HG03460 (cell line): ENCODE results near the gene THEM5.
"Not testable (repeated sequence)": the region's sequence is repeated elsewhere in the genome, so short reads cannot be mapped to it uniquely, and the experiment has no call there.

Experiments
- ATAC-seq: cut with Tn5 transposase; IDR thresholded peaks from one replicate; pipeline ENCODE4 v1.9.1; 2021; ENCODE audit not compliant: unreplicated experiment

The THEM5 gene

GRCh38 chr1:151853411-151853943, at the start of gene THEM5:
Gene THEM5, minus strand, starts transcription at chr1:151853712. Its CDS starts 147 bp downstream, at chr1:151853565.
- ATAC-seq, result no peak

GRCh38 chr1:151902858-151903257, 49.3 kb upstream of the THEM5 start:
- ATAC-seq, result no peak

DNA sequence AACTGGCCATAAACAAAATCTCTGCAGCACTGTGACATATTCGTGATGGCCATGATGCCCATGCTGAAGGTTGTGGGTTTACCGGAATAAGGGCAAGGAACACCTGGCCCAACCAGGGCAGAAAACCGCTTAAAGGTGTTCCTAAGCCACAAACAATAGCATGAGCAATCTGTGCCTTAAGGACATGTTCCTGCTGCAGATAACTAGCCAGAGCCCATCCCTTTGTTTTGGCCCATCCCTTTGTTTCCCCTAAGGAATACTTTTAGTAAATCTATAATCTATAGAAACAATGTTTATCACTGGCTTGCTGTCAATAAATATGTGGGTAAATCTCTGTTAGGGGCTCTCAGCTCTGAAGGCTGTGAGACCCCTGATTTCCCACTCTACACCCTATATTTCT, 47.3 kb upstream of the THEM5 start:
- ATAC-seq, result not testable (repeated sequence)

DNA sequence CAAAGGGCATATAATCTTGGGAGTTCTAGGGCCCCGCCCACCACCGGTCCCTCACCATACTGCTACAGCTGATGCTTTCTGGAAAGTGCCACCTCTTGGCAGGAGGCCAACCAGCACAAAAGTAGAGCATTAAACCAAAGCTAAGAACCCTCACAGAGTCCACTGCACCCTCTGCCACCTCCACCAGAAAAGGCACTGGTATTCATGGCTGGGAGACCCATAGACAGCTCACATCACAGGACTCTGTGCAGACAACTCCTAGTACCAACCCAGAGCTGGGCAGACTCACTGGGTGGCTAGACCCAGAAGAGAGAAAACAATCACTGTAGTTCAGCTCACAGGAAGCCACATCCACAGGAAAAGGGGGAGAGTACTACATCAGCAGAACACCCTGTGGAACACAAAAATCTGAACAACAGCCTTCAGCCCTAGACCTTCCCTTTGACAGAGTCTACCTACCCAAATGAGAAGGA, 45.0 kb upstream of the THEM5 start:
- no peak for ATAC-seq

DNA sequence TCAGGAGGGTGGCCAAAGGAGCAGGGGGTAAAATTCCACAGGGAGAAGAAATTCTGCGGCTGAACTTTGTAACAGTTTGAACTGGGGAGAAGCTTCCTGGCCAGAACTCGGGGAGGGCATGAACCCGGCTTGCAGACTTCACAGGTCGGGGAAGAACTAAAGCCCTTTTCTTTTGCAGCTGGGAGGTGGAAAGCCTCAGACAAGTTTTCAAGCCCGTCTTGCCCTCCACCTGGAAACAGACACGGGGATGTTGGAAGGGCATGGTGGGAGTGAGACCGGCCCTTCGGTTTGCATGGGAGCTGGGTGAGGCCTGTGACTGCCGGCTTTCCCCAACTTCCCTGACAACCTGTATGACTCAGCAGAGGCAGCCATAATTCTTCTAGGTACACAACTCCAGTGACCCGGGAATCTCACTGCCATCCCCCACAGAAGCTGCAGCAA, 44.5 kb upstream of the THEM5 start:
- ATAC-seq, result no peak

DNA sequence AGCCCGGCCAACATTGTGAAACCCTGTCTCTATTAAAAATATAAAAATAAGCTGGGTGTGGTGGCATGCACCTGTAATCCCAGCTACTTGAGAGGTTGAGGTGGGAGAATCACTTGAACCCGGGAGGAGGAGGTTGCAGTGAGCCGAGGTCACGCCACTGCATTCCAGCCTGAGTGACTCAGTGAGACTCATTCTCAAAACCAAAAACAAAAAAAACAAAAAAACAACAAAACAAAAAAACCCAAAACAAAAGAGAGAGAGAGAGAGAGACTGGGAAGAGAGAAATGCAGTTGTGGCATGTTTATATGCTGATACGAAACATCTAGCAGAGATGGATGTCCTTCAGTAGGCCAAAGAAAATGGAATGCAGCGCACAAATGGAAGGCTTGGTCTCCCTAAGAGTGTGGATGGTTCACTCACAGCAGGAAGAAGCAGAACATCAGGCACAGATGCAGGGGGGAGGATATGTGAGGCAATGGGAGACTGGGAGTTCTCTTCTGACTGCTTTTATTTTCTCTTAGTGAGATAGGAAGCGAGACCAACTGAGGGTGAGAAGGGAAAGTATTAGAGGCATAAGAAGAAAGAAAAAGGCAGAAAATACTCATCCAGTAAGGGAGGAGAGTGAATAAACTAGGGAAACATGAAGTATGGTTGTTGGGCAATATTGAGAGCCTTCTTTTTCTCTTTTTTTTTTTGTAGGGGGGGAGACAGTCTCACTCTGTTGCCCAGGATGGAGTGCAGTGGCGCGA, 39.8 kb upstream of the THEM5 start:
- ATAC-seq, result no peak

DNA sequence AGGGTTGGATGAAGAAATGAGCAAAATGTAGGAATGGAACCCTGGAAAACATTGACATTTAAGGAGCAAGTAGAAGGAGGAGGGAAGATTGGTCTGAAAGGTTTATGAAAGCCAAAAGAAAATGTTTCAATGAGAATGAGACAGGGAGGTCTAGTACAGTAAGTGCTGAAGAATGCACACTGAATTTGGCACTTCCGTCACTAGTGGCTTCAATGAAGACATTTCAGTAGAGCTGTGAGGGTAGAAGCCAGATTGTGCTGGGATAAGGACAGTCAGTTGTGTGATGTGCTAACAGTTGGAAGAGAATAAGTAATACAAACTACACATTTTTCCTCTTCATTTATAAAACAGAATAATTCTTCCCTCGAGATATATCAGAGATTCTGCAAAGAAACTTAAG, 38.7 kb upstream of the THEM5 start:
- ATAC-seq, result no peak

GRCh38 chr1:151891512-151891911, 38.0 kb upstream of the THEM5 start:
- ATAC-seq, result no peak

DNA sequence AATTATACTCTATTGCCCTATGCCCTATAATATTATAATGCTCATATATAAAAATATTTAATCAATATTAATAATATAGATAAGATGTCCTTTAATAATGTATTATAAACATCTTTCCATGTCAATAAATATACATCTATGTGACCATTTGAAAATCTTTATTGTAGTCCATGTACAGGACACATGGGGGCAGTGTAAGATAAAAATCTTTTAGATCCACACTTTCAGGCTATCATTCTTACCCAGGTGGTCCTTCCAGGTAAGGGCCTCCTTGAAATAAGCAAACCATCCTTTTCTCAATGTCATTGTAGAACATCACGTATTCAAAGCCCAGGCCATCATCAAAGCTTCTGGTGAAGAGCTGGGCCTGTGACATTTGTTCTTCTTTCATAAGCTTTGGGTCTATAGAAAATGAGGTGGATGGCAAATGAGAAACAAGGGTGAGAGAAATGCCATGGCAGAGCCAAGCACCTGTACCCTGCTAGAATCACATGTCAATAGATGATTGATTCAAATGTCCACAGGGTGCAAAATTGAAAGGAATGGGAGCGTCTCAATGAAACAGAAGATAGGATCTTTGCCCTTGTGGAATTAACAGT, 35.6 kb upstream of the THEM5 start:
- ATAC-seq, result no peak

DNA sequence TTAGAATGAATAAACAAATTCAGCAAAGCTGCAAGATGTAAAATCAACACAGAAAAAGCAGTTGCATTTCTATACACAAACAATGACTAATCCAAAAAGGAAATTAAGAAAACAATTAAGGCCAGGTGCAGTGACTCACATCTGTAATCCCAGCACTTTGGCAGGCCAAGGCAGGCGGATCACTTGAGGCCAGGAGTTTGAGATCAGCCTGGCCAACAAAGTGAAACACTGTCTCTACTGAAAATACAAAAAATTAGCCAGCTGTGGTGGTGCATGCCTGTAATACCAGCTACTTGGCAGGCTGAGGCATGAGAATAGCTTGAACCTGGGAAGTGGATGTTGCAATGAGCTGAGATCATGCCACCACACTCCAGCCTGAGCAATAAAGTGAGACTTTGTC, 33.5 kb upstream of the THEM5 start:
- ATAC-seq, result no peak

DNA sequence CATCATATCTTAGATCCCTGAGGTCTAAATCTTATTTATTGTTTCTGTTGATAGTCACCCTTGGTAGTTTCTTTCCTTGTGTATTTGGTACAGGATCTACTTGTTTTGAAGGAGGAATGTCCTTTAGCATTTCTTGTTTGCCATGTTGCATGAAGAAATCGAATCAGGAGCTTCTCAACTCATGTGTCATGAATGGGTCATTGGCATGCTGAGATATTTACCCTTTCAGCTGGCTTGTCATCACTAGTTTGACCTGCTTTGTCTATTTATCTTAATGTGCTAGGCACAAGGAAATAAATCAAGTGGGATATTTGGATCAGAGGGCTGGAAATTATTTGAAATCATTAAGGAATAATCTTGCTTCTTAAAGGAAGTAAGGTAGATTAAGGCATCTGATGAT, 32.0 kb upstream of the THEM5 start:
- no peak for ATAC-seq

GRCh38 chr1:151884879-151885278, 31.4 kb upstream of the THEM5 start:
- ATAC-seq, result not testable (repeated sequence)

GRCh38 chr1:151884445-151884844, 30.9 kb upstream of the THEM5 start:
- ATAC-seq, result not testable (repeated sequence)

- ATAC-seq, result not testable (repeated sequence)
These were observed 30.4 kb upstream of the THEM5 start for GRCh38 chr1:151883898-151884297.

DNA sequence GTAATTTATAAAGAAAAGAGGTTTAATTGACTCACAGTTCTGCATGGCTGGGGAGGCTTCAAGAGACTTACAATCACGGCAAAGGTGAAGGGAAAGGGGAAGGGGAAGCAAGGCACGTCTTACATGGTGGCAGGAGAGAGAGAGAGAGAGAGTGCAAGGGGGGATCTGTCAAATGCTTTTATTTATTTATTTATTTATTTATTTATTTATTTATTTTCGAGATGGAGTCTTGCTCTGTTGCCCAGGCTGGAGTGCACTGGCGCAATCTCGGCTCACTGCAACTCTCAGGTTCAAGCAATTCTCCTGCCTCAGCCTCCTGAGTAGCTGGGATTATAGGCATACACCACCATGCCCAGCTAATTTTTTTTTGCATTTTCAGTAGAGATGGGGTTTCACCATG, 29.4 kb upstream of the THEM5 start:
- ATAC-seq, result not testable (repeated sequence)

DNA sequence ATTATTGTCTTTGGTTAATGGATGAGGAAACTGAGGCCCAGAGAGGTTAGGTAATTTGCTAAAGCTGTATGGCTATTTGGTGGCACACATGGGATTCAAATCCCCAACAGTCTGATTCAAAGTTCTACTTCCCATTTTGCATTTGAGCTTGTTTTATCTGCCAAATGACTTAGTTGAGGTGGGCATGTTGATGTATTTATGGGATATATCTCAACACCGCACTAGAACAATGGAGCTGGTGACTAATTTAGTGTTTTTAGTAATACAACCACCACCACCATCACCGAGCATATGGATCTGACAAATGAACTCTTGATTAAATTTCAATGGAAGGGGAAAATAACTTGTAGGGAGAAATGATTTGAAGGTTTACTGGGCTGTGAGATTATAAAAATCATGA, 29.0 kb upstream of the THEM5 start:
- no peak for ATAC-seq

- ATAC-seq, result no peak
These were observed 28.0 kb upstream of the THEM5 start for GRCh38 chr1:151881479-151881878.

DNA sequence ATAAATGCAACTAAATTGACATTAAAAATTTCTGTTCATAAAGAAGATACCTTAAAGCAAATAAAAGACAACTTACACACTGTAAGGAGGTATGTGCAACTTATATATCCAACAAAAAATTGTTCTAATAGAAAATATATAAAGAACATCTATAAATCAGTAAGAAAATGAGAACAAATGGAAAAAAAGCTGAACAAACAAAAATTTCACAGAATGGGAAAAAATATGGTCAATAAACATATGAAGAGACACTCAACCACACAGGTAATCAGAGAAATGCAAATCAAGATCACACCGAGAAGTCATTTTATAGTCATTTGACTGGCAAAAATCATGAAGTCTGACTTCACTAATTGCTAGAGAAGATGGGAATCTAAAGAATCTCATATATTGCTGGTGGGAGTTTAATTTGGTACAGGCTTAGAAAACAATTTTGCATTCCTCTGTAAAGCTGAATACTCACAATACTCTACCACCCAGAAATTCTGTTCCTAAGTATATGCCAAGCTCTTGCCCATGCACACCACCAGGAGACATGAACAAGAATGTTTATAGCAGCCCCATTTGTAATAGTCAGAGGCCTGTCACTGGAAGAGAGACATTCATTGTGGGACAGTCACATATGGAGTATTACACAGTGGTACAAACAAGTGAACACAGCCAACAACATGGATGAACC, 22.0 kb upstream of the THEM5 start:
- ATAC-seq, result no peak

- ATAC-seq, result not testable (repeated sequence)
These were observed 19.3 kb upstream of the THEM5 start for GRCh38 chr1:151872776-151873175.

- no peak for ATAC-seq
These were observed 17.9 kb upstream of the THEM5 start for GRCh38 chr1:151871284-151872030.

DNA sequence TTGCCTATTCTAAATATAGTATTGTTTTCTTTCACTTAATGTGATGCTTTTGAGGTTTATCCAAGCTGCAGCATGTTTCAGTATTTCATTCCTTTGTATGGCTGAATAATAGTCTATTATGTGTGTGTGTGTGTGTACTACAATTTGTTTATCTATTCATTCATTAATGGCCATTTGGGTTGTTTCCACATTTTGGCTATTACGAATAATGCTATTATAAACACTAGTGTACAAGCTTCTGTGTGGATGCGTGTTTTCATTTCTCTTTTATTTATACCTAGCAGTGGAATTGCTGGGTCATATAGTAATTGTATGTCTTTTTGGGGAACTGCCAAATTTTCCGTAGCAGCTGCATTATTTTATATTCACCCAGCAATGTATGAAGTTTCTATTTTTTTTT, 15.0 kb upstream of the THEM5 start:
- no peak for ATAC-seq
